ENCODE data around the gene BLNK. TPM values are rescaled to one million over a fixed set of nuclear protein-coding genes. Genes with fewer than 3 reads are reported as not detected.

BLNK gene
- total RNA-seq, 1 donor, result 0.36 TPM

DNA sequence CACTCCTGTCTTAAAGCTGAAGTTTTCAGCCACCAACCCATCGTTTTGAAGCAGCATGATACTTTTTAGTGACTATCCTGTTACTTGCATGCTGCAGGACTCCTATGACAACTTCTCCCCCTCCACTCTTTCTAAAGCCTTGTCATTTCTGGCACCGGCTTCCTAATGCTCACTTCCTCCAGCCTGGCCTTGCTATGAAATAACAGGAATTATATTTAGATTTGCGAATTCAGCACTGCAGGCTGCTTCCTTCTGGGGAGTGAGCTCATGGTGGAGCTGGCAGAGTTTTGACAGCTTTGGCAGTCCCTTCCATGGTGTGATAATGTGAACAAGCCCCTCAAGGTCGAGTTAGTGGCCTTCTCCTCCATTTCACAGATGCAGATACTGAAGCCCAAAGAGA, 13.4 kb downstream of the BLNK start:
- no peaks in the 10 kb centered on the region for H3K36me3 ChIP-seq (ENCODE audit: insufficient read depth, low read length)
- no peak overlapping the region for H3K4me2 ChIP-seq (ENCODE audit: insufficient read depth, low read length)
- TF ChIP-seq, protein P1, sequence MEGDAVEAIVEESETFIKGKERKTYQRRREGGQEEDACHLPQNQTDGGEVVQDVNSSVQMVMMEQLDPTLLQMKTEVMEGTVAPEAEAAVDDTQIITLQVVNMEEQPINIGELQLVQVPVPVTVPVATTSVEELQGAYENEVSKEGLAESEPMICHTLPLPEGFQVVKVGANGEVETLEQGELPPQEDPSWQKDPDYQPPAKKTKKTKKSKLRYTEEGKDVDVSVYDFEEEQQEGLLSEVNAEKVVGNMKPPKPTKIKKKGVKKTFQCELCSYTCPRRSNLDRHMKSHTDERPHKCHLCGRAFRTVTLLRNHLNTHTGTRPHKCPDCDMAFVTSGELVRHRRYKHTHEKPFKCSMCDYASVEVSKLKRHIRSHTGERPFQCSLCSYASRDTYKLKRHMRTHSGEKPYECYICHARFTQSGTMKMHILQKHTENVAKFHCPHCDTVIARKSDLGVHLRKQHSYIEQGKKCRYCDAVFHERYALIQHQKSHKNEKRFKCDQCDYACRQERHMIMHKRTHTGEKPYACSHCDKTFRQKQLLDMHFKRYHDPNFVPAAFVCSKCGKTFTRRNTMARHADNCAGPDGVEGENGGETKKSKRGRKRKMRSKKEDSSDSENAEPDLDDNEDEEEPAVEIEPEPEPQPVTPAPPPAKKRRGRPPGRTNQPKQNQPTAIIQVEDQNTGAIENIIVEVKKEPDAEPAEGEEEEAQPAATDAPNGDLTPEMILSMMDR (IDR thresholded peaks at IDR 0.05; ENCODE audit: extremely low read depth, low read depth, low read length), result no peak
- H4K20me1 ChIP-seq (ENCODE audit: insufficient read depth, low read length), result no peaks in the 10 kb centered on the region
- DNase-seq (ENCODE audit: insufficient read length, low spot score, missing footprints), result no peak
- H3K4me1 ChIP-seq (ENCODE audit: insufficient read depth, low read length), result no peaks in the 10 kb centered on the region
- no peak overlapping the region for H3K27ac ChIP-seq (ENCODE audit: low read depth, low read length)
- H2AFZ ChIP-seq (ENCODE audit: low read length), result no peak overlapping the region
- H3K27me3 ChIP-seq (ENCODE audit: insufficient read depth, low read length), result no peaks in the 10 kb centered on the region
- no peaks in the 10 kb centered on the region for H3K79me2 ChIP-seq (ENCODE audit: insufficient read depth, low read length)
- no peaks in the 10 kb centered on the region for H3K9me3 ChIP-seq (ENCODE audit: low read depth, low read length)
- no peak overlapping the region for H3K4me3 ChIP-seq (ENCODE audit: insufficient read depth, low read length)

DNA sequence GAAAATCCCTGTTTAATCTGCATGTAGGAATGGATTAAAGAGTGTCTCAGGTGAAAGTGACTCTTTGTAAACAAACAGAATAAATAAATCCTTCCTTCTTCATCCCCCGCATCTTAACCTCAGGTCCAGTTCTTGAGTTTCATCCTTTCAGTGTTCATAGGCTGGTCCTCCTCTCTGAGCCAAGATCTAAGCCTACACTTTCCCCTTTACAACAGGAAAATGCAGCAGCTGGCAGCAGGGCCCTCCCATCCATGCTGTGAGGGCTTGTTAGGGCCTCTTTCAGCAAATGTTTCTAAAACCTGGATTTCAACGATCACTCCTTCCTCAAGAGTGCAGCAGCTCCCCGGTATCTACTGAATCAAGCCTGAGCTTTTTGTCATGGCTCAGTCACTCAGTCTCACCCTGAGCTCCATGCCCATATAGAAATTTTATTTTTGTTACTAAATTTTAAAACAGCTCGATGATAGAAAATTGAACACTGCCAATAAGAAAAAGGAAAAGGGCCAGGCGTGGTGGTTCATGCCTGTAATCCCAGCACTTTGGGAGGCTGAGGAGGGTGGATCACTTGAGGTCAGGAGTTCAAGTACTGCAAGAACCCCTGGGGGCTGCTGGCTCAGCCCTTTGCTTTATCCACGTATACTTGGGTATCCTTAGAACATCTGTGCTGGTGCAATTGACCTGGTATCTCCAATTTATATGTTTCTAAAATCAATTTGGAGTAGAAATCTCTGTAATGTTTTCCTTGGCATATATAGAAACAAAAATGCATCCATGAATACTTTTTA, 15.6 kb downstream of the BLNK start:
- Histone ChIP-seq H3K4me1 (ENCODE audit: insufficient read depth, low read length) (no peaks in the 10 kb centered on the region), H3K4me2 (ENCODE audit: insufficient read depth, low read length) (no peak overlapping the region), H3K9me3 (ENCODE audit: low read depth, low read length) (no peaks in the 10 kb centered on the region), H3K4me3 (ENCODE audit: insufficient read depth, low read length) (no peak overlapping the region), H3K27me3 (ENCODE audit: insufficient read depth, low read length) (no peaks in the 10 kb centered on the region), H2AFZ (ENCODE audit: low read length) (no peak overlapping the region), H3K36me3 (ENCODE audit: insufficient read depth, low read length) (no peaks in the 10 kb centered on the region), H4K20me1 (ENCODE audit: insufficient read depth, low read length) (no peaks in the 10 kb centered on the region), H3K79me2 (ENCODE audit: insufficient read depth, low read length) (no peaks in the 10 kb centered on the region), H3K27ac (ENCODE audit: low read depth, low read length) (no peak overlapping the region)
- TF ChIP-seq, protein P1 (IDR thresholded peaks at IDR 0.05; ENCODE audit: extremely low read depth, low read depth, low read length), result no peak
- no peak for DNase-seq (ENCODE audit: insufficient read length, low spot score, missing footprints)

DNA sequence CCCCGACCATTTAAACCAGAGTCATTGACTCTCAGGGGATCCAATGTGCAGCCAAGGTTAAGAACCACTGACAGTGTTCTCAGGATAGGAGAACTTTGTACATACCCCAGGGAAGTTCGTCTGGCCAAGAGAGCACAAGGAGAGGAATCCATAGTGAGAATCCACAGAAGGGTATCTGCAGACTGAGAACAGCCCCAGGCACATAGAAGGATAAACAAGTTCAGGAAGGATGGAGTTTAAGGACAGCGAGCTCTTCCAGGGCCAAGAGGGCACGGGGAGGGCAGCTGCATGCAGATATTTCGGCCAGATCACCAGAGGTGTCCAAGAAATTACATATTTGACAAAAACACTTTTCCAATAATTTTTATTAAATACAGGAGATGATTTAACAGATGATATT, 16.4 kb downstream of the BLNK start:
- no peak overlapping the region for H3K27ac ChIP-seq (ENCODE audit: low read depth, low read length)
- DNase-seq (ENCODE audit: insufficient read length, low spot score, missing footprints), result no peak
- H3K4me3 ChIP-seq (ENCODE audit: insufficient read depth, low read length), result no peak overlapping the region

DNA sequence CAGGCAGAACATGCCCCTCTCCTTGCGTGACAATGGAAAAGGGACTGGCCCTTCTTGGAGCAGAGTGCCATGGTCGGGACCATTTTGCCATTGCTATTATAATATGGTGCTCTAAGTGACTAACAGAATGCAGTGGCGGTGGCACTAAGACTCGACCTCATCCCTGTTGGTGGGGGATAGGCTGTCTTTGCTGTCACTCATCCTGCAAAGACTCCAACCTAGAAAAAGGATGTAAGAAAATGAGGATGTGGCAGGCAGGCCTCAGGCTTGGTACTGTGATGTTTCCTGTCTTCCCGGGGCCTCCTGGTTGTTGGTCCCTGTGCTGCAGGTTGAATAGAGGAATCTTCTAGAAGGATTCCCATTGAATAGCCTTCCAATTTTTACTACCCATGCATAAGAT, 18.6 kb downstream of the BLNK start:
- no peak overlapping the region for H3K27ac ChIP-seq (ENCODE audit: low read depth, low read length)
- no peak overlapping the region for H3K4me2 ChIP-seq (ENCODE audit: insufficient read depth, low read length)
- H3K4me3 ChIP-seq (ENCODE audit: insufficient read depth, low read length), result no peak overlapping the region
- no peaks in the 10 kb centered on the region for H4K20me1 ChIP-seq (ENCODE audit: insufficient read depth, low read length)
- H2AFZ ChIP-seq (ENCODE audit: low read length), result no peak overlapping the region
- DNase-seq (ENCODE audit: insufficient read length, low spot score, missing footprints), result no peak
- no peaks in the 10 kb centered on the region for H3K36me3 ChIP-seq (ENCODE audit: insufficient read depth, low read length)
- H3K4me1 ChIP-seq (ENCODE audit: insufficient read depth, low read length), result no peaks in the 10 kb centered on the region
- no peaks in the 10 kb centered on the region for H3K27me3 ChIP-seq (ENCODE audit: insufficient read depth, low read length)
- H3K79me2 ChIP-seq (ENCODE audit: insufficient read depth, low read length), result no peaks in the 10 kb centered on the region
- no peaks in the 10 kb centered on the region for H3K9me3 ChIP-seq (ENCODE audit: low read depth, low read length)
- TF ChIP-seq, protein P1 (IDR thresholded peaks at IDR 0.05; ENCODE audit: extremely low read depth, low read depth, low read length), result no peak

More for the DNA sequence above, 16.4 kb downstream of the BLNK start:
- TF ChIP-seq, protein P1 (IDR thresholded peaks at IDR 0.05; ENCODE audit: extremely low read depth, low read depth, low read length), result no peak
- H3K79me2 ChIP-seq (ENCODE audit: insufficient read depth, low read length), result no peaks in the 10 kb centered on the region
- H3K9me3 ChIP-seq (ENCODE audit: low read depth, low read length), result no peaks in the 10 kb centered on the region
- no peaks in the 10 kb centered on the region for H3K36me3 ChIP-seq (ENCODE audit: insufficient read depth, low read length)
- H3K4me1 ChIP-seq (ENCODE audit: insufficient read depth, low read length), result no peaks in the 10 kb centered on the region
- no peaks in the 10 kb centered on the region for H3K27me3 ChIP-seq (ENCODE audit: insufficient read depth, low read length)
- no peak overlapping the region for H2AFZ ChIP-seq (ENCODE audit: low read length)
- no peak overlapping the region for H3K4me2 ChIP-seq (ENCODE audit: insufficient read depth, low read length)
- H4K20me1 ChIP-seq (ENCODE audit: insufficient read depth, low read length), result no peaks in the 10 kb centered on the region

Measured in osteoblast (primary cell).